Effector memory CD4-positive, alpha-beta T cell (primary cell): ENCODE data around the gene AJAP1.

ENCODE experiments used
- DNase-seq, 3 donors: peaks; one replicate each; pipeline ENCODE4 v3.0.0-alpha.2; 2020
- H3K27ac ChIP-seq: 2 replicates; pipeline ENCODE4 v1.7.0; 2013; ENCODE audit warnings: mild to moderate bottlenecking, low read length, moderate library complexity; ENCODE audit not compliant: insufficient read depth, poor library complexity, severe bottlenecking
- H3K27me3 ChIP-seq: replicated peaks from 2 replicates; pipeline ENCODE4 v1.7.0; 2013; ENCODE audit warnings: mild to moderate bottlenecking, low read length; ENCODE audit not compliant: insufficient read depth, control insufficient read depth, poor library complexity, severe bottlenecking
- H3K36me3 ChIP-seq: 2 replicates; pipeline ENCODE4 v1.7.0; 2013; ENCODE audit warnings: mild to moderate bottlenecking, low read length, moderate library complexity; ENCODE audit not compliant: control insufficient read depth, insufficient read depth
- H3K4me1 ChIP-seq: 2 replicates; pipeline ENCODE4 v1.7.0; 2013; ENCODE audit warnings: low read length, mild to moderate bottlenecking; ENCODE audit not compliant: control insufficient read depth, insufficient read depth, poor library complexity, severe bottlenecking
- H3K4me3 ChIP-seq: 2 replicates; pipeline ENCODE4 v1.7.0; 2013; ENCODE audit warnings: low read length, low read depth, mild to moderate bottlenecking; ENCODE audit not compliant: insufficient read depth, poor library complexity, severe bottlenecking
- H3K9me3 ChIP-seq: 2 replicates; pipeline ENCODE4 v1.7.0; 2013; ENCODE audit warnings: mild to moderate bottlenecking, low read length, moderate library complexity; ENCODE audit not compliant: control insufficient read depth

The AJAP1 gene

GRCh38 chr1:4797016-4797410, 142.6 kb downstream of the AJAP1 start:
- H3K4me1 ChIP-seq, result no peaks in the 10 kb centered on the region
- no peak overlapping the region for H3K4me3 ChIP-seq
- no peaks in the 10 kb centered on the region for H3K27me3 ChIP-seq
- H3K27ac ChIP-seq, result no peak overlapping the region
- no peak for DNase-seq
- no peaks in the 10 kb centered on the region for H3K36me3 ChIP-seq
- no peaks in the 10 kb centered on the region for H3K9me3 ChIP-seq

- no peaks in the 10 kb centered on the region for H3K36me3 ChIP-seq
- no peak overlapping the region for H3K27ac ChIP-seq
- H3K9me3 ChIP-seq, result no peaks in the 10 kb centered on the region
- no peak overlapping the region for H3K4me3 ChIP-seq
- no peaks in the 10 kb centered on the region for H3K27me3 ChIP-seq
- no peak for DNase-seq
- H3K4me1 ChIP-seq, result no peaks in the 10 kb centered on the region
These were observed 143.0 kb downstream of the AJAP1 start for GRCh38 chr1:4797429-4797828.

- Histone ChIP-seq H3K27me3 (no peaks in the 10 kb centered on the region), H3K4me1 (no peaks in the 10 kb centered on the region), H3K4me3 (no peak overlapping the region), H3K27ac (no peak overlapping the region), H3K36me3 (no peaks in the 10 kb centered on the region), H3K9me3 (no peaks in the 10 kb centered on the region)
- DNase-seq, result no peak
These were observed 146.9 kb downstream of the AJAP1 start for GRCh38 chr1:4801192-4801924.

- H3K27ac ChIP-seq, result no peak overlapping the region
- no peak for DNase-seq
- H3K9me3 ChIP-seq, result no peaks in the 10 kb centered on the region
- H3K4me3 ChIP-seq, result no peak overlapping the region
- no peaks in the 10 kb centered on the region for H3K36me3 ChIP-seq
- H3K27me3 ChIP-seq, result no peaks in the 10 kb centered on the region
- H3K4me1 ChIP-seq, result no peaks in the 10 kb centered on the region
These were observed 147.6 kb downstream of the AJAP1 start for GRCh38 chr1:4802024-4802423.

- H3K36me3 ChIP-seq, result no peaks in the 10 kb centered on the region
These were observed 148.9 kb downstream of the AJAP1 start for GRCh38 chr1:4803335-4803734.

GRCh38 chr1:4805987-4806386, 151.6 kb downstream of the AJAP1 start:
- Histone ChIP-seq H3K4me1 (no peaks in the 10 kb centered on the region), H3K36me3 (no peaks in the 10 kb centered on the region), H3K27ac (no peak overlapping the region), H3K4me3 (no peak overlapping the region), H3K9me3 (no peaks in the 10 kb centered on the region), H3K27me3 (peaks cover 3% of the 10 kb centered on the region)
- no peak for DNase-seq

More at GRCh38 chr1:4803335-4803734, 148.9 kb downstream of the AJAP1 start:
- H3K27ac ChIP-seq, result no peak overlapping the region
- DNase-seq, result no peak
- H3K9me3 ChIP-seq, result no peaks in the 10 kb centered on the region
- peaks cover 3% of the 10 kb centered on the region for H3K27me3 ChIP-seq
- no peak overlapping the region for H3K4me3 ChIP-seq
- H3K4me1 ChIP-seq, result no peaks in the 10 kb centered on the region

- Histone ChIP-seq H3K27me3 (no peaks in the 10 kb centered on the region), H3K4me3 (no peak overlapping the region), H3K9me3 (no peaks in the 10 kb centered on the region), H3K4me1 (no peaks in the 10 kb centered on the region), H3K27ac (no peak overlapping the region), H3K36me3 (no peaks in the 10 kb centered on the region)
- DNase-seq, result no peak
These were observed 166.1 kb downstream of the AJAP1 start for GRCh38 chr1:4820543-4820942.

GRCh38 chr1:4825800-4826450, 171.5 kb downstream of the AJAP1 start:
- no peak for DNase-seq
- no peak overlapping the region for H3K27ac ChIP-seq

GRCh38 chr1:4830707-4831106, 176.3 kb downstream of the AJAP1 start:
- Histone ChIP-seq H3K4me3 (no peak overlapping the region), H3K9me3 (no peaks in the 10 kb centered on the region), H3K36me3 (no peaks in the 10 kb centered on the region), H3K27me3 (no peaks in the 10 kb centered on the region), H3K4me1 (no peaks in the 10 kb centered on the region), H3K27ac (no peak overlapping the region)
- no peak for DNase-seq

More at GRCh38 chr1:4825800-4826450, 171.5 kb downstream of the AJAP1 start:
- Histone ChIP-seq H3K4me1 (no peaks in the 10 kb centered on the region), H3K27me3 (no peaks in the 10 kb centered on the region), H3K36me3 (no peaks in the 10 kb centered on the region), H3K9me3 (no peaks in the 10 kb centered on the region), H3K4me3 (no peak overlapping the region)

GRCh38 chr1:4836574-4836973, 182.2 kb downstream of the AJAP1 start:
- Histone ChIP-seq H3K36me3 (no peaks in the 10 kb centered on the region), H3K9me3 (no peaks in the 10 kb centered on the region)

More at GRCh38 chr1:4836574-4836973, 182.2 kb downstream of the AJAP1 start:
- Histone ChIP-seq H3K27me3 (no peaks in the 10 kb centered on the region), H3K4me3 (no peak overlapping the region), H3K4me1 (no peaks in the 10 kb centered on the region), H3K27ac (no peak overlapping the region)
- DNase-seq, result no peak
